Measurements from ENCODE around the gene VPS4A. TPM values are rescaled to one million over a fixed set of nuclear protein-coding genes. Genes with fewer than 3 reads are reported as not detected.

Gene VPS4A
- total and polyA plus RNA-seq, 2 of the 8 experiments (the other 6 are each of a cell fraction or from before 2014, with no cell fraction given), result 14.1 to 24.1 TPM

DNA sequence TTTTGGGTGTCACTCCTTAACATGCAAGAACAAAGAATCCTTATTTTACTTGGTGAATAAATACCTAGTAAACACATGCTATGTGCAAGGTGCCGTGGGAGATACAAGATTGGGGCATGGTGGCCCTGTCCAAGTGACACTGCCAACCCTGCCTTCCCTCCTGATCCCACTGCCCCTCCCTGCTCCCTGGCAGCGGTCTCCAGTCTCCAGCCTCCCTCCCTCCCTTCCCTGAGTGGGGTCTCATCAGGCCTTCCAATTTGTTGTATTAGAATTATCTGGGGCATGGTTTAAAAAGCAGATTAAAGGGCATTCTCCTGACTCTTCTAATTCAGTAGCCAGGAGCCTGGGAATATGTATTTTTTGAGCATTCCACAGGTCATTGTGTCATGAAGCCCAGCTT is 52.9 kb downstream of the VPS4A start:
- no peaks in the 10 kb centered on the region for H3K4me1 ChIP-seq (replicated peaks in 1 of 4; ENCODE audit: control insufficient read depth in 3 of 4, insufficient read depth in 4 of 4, low read length in 3 of 4)
- no peaks in the 10 kb centered on the region for H3K79me1 ChIP-seq (ENCODE audit: low read depth, low read length)
- H3K4me3 ChIP-seq (ENCODE audit: extremely low read depth in 1 of 4, insufficient read depth in 2 of 4, low read depth in 3 of 4, low read length in 4 of 4), result no peak overlapping the region
- no peak overlapping the region for H2AFZ ChIP-seq (ENCODE audit: low read length)
- no peak for TF ChIP-seq TBP (IDR thresholded peaks at IDR 0.05; ENCODE audit: low read depth, low read length)
- no peak overlapping the region for H3K9ac ChIP-seq (replicated peaks in 1 of 4; ENCODE audit: extremely low read depth in 1 of 4, low read depth in 3 of 4, low read length in 3 of 4)
- H4K8ac ChIP-seq (ENCODE audit: extremely low read depth, insufficient read depth, low read length), result no peak overlapping the region
- no peak overlapping the region for H3K4ac ChIP-seq (replicated peaks; ENCODE audit: insufficient read length, low read depth, low read length)
- H3K14ac ChIP-seq (ENCODE audit: insufficient read length), result no peak overlapping the region
- H3K18ac ChIP-seq (ENCODE audit: extremely low read depth, low read length), result no peak overlapping the region
- no peaks in the 10 kb centered on the region for H3K79me2 ChIP-seq (ENCODE audit: control insufficient read depth in 1 of 2, insufficient read depth in 2 of 2, low read length in 2 of 2)
- FAIRE-seq, result no peak
- H3K23ac ChIP-seq (ENCODE audit: insufficient read length), result no peak overlapping the region
- H2BK20ac ChIP-seq (ENCODE audit: low read length), result no peak overlapping the region
- ChIA-PET POLR2A (ENCODE audit: partially characterized antibody) (interaction anchor here (0.9 to 1.0 kb wide), 2 partner anchors 17 to 24 kb away, joined by 3 to 4 read pairs; partner anchors contain the start of gene NIP7), CTCF (ENCODE audit: partially characterized antibody) (no interaction called here)
- no peak overlapping the region for H2BK15ac ChIP-seq (ENCODE audit: low read length)
- no peak for DNase-seq (ENCODE audit: low read depth in 1 of 2, low spot score in 2 of 2)
- peaks cover 11 to 37% (median 27%) of the 10 kb centered on the region in 4 experiments for H3K36me3 ChIP-seq (ENCODE audit: control insufficient read depth in 2 of 4, insufficient read depth in 4 of 4, low read length in 3 of 4)
- H3K4me2 ChIP-seq (ENCODE audit: insufficient read depth in 1 of 2, low read depth in 2 of 2, low read length in 2 of 2), result no peak overlapping the region
- H3K27me3 ChIP-seq (replicated peaks in 1 of 4; ENCODE audit: control insufficient read depth in 3 of 4, extremely low read depth in 1 of 4, insufficient read depth in 3 of 4, low read length in 3 of 4), result no peaks in the 10 kb centered on the region
- H3K23me2 ChIP-seq (ENCODE audit: low read depth, low read length), result no peaks in the 10 kb centered on the region
- no peaks in the 10 kb centered on the region for H3K9me3 ChIP-seq (ENCODE audit: insufficient read depth in 2 of 2, low read depth in 1 of 2, low read length in 1 of 2)
- 93% methylated on average over 1 of the region's 2 CpGs; no CpG with 5 or more reads in 1 of the 2 experiments for WGBS, 2 experiments (ENCODE audit: extremely low coverage in 1 of 2, insufficient coverage in 1 of 2, insufficient read length in 1 of 2, insufficient replicate concordance in 2 of 2, low coverage in 1 of 2, low lambda C conversion rate in 2 of 2, missing lambda C conversion rate in 1 of 2)
- no peak overlapping the region for H4K5ac ChIP-seq (ENCODE audit: insufficient read length, low read depth, low read length)
- no peaks in the 10 kb centered on the region for H4K20me1 ChIP-seq (replicated peaks in 1 of 2; ENCODE audit: control insufficient read depth in 1 of 2, insufficient read depth in 2 of 2, low read length in 2 of 2)
- H2AK5ac ChIP-seq (ENCODE audit: low read depth, low read length), result no peak overlapping the region
- H4K91ac ChIP-seq (replicated peaks; ENCODE audit: insufficient read length, low read length), result no peak overlapping the region
- H2BK12ac ChIP-seq (ENCODE audit: low read depth, low read length), result no peak overlapping the region
- no peak overlapping the region for H2BK120ac ChIP-seq (replicated peaks; ENCODE audit: low read depth, low read length)
- H3K27ac ChIP-seq (ENCODE audit: low read depth, low read length), result no peak overlapping the region
- H3K56ac ChIP-seq (replicated peaks; ENCODE audit: insufficient read length, low read depth, low read length), result no peak overlapping the region
- H2BK5ac ChIP-seq (ENCODE audit: low read depth, low read length), result no peak overlapping the region

Measured in H1 (cell line).